SK-N-MC (cell line): Measurements from ENCODE around the gene POLR3F.

Experiments
- EZH2 ChIP-seq: fragments of 200-600 bp; sonication (generic); IDR thresholded peaks from one replicate; pipeline ENCODE4 v1.6.1; 2017; ENCODE audit warnings: antibody characterized with exemption
- POLR2AphosphoS5 ChIP-seq: IDR thresholded peaks from 2 replicates; pipeline ENCODE4 v1.6.1; 2012; ENCODE audit warnings: mild to moderate bottlenecking, low read depth, low read length, borderline replicate concordance

GRCh38 chr20:18497603-18498002, 30.4 kb downstream of the POLR3F start:
- TF ChIP-seq POLR2AphosphoS5 = no peak
- no peak for TF ChIP-seq EZH2
